H1 (cell line): ENCODE data around the gene SLC6A19. TPM values are rescaled to one million over a fixed set of nuclear protein-coding genes. Genes with fewer than 3 reads are reported as not detected.

Experiments used
- CTCF ChIA-PET: fragments of 300-600 bp; sonication (Branson Sonifier 250); formaldehyde crosslinking; loops from one replicate; lab custom pipeline; 2021; ENCODE audit not compliant: partially characterized antibody; lab: Charles Lee
- POLR2A ChIA-PET: fragments of 300-600 bp; sonication (Branson Sonifier 250); formaldehyde crosslinking; loops from one replicate; lab custom pipeline; 2021; ENCODE audit warnings: inconsistent platforms; ENCODE audit not compliant: partially characterized antibody; lab: Charles Lee
- DNase-seq, 2 experiments: peaks; one replicate each; pipeline versions ENCODE4 v3.0.0 to v3.0.0-alpha.2; 2010 to 2022; ENCODE audit warnings: low spot score in 2 of 2, low read depth in 1 of 2, mixed read lengths in 1 of 2
- FAIRE-seq: peaks from 2 replicates; lab custom pipeline; 2011; peaks lifted over from hg19 to GRCh38; lab: Jason Lieb, UNC
- H2AFZ ChIP-seq: 2 replicates; pipeline ENCODE4 v1.8.1; 2012; ENCODE audit warnings: low read length, inconsistent platforms
- H2AK5ac ChIP-seq: 2 replicates; pipeline ENCODE4 v1.6.1; 2013; ENCODE audit warnings: low read depth, low read length
- H2BK120ac ChIP-seq: replicated peaks from 2 replicates; pipeline ENCODE3; 2013; ENCODE audit warnings: low read depth, low read length, inconsistent platforms
- H2BK12ac ChIP-seq: 2 replicates; pipeline ENCODE4 v1.6.1; 2013; ENCODE audit warnings: low read depth, low read length
- H2BK15ac ChIP-seq: 2 replicates; pipeline ENCODE4 v1.6.1; 2013; ENCODE audit warnings: low read length
- H2BK20ac ChIP-seq: 2 replicates; pipeline ENCODE4 v1.6.1; 2013; ENCODE audit warnings: low read length
- H2BK5ac ChIP-seq: 2 replicates; pipeline ENCODE4 v1.6.1; 2013; ENCODE audit warnings: low read depth, low read length
- H3K14ac ChIP-seq: 2 replicates; pipeline ENCODE4 v1.6.1; 2013; ENCODE audit warnings: inconsistent platforms; ENCODE audit not compliant: insufficient read length
- H3K18ac ChIP-seq: 2 replicates; pipeline ENCODE4 v1.6.1; 2013; ENCODE audit warnings: low read length; ENCODE audit errors: extremely low read depth
- H3K23ac ChIP-seq: 2 replicates; pipeline ENCODE4 v1.6.1; 2013; ENCODE audit warnings: inconsistent platforms; ENCODE audit not compliant: insufficient read length
- H3K23me2 ChIP-seq: 2 replicates; pipeline ENCODE4 v1.6.1; 2013; ENCODE audit warnings: low read depth, low read length
- H3K27ac ChIP-seq: 2 replicates; pipeline ENCODE4 v1.6.1; 2011; ENCODE audit warnings: low read depth, low read length, inconsistent platforms
- H3K27me3 ChIP-seq, 4 experiments: replicated peaks in 1 of 4; 1 replicate in 1 of 4; 2 replicates in 3 of 4; pipeline versions ENCODE4 v1.6.1 to v1.8.1; 2011 to 2013; ENCODE audit warnings: low read length in 3 of 4, mild to moderate bottlenecking in 3 of 4, inconsistent platforms in 2 of 4, mixed read lengths in 2 of 4, moderate library complexity in 1 of 4; ENCODE audit not compliant: control insufficient read depth in 3 of 4, insufficient read depth in 3 of 4; ENCODE audit errors: extremely low read depth in 1 of 4
- H3K36me3 ChIP-seq, 4 experiments: 2 replicates each; pipeline versions ENCODE4 v1.6.1 to v1.8.1; 2011 to 2013; ENCODE audit warnings: mild to moderate bottlenecking in 4 of 4, low read length in 3 of 4, moderate library complexity in 2 of 4, control low read depth in 1 of 4, inconsistent platforms in 1 of 4; ENCODE audit not compliant: insufficient read depth in 4 of 4, control insufficient read depth in 2 of 4
- H3K4ac ChIP-seq: replicated peaks from 2 replicates; pipeline ENCODE3; 2013; ENCODE audit warnings: low read length, low read depth, mixed read lengths, inconsistent platforms; ENCODE audit not compliant: insufficient read length
- H3K4me1 ChIP-seq, 4 experiments: replicated peaks in 1 of 4; 1 replicate in 1 of 4; 2 replicates in 3 of 4; pipeline versions ENCODE4 v1.6.1 to v1.8.1; 2011 to 2013; ENCODE audit warnings: low read length in 3 of 4, inconsistent platforms in 2 of 4, mixed read lengths in 1 of 4; ENCODE audit not compliant: insufficient read depth in 4 of 4, control insufficient read depth in 3 of 4
- H3K4me2 ChIP-seq, 2 experiments: 2 replicates each; pipeline versions ENCODE4 v1.6.1 to v1.8.1; 2011 to 2013; ENCODE audit warnings: low read depth in 2 of 2, low read length in 2 of 2, control low read depth in 1 of 2, inconsistent platforms in 1 of 2, mild to moderate bottlenecking in 1 of 2; ENCODE audit not compliant: insufficient read depth in 1 of 2
- H3K4me3 ChIP-seq, 4 experiments: fragments of 200-600, 300-600 bp in 1 of 4; sonication (generic), shearing (Covaris generic), sonication (Bioruptor Twin) in 1 of 4; 2 replicates each; pipeline versions ENCODE4 v1.5.1 to v1.8.1; 2011 to 2016; ENCODE audit warnings: low read length in 4 of 4, low read depth in 3 of 4, control low read depth in 2 of 4, inconsistent platforms in 2 of 4, mild to moderate bottlenecking in 2 of 4, mixed read lengths in 1 of 4, moderate library complexity in 1 of 4; ENCODE audit not compliant: insufficient read depth in 2 of 4; ENCODE audit errors: extremely low read depth in 1 of 4
- H3K56ac ChIP-seq: replicated peaks from 2 replicates; pipeline ENCODE3; 2013; ENCODE audit warnings: low read depth, mild to moderate bottlenecking, mixed read lengths, low read length, inconsistent platforms; ENCODE audit not compliant: insufficient read length
- H3K79me1 ChIP-seq: 2 replicates; pipeline ENCODE4 v1.6.1; 2013; ENCODE audit warnings: low read depth, low read length, control low read depth
- H3K79me2 ChIP-seq, 2 experiments: 2 replicates each; pipeline versions ENCODE4 v1.6.1 to v1.8.1; 2012 to 2013; ENCODE audit warnings: low read length in 2 of 2, mild to moderate bottlenecking in 2 of 2, inconsistent platforms in 1 of 2; ENCODE audit not compliant: insufficient read depth in 2 of 2, control insufficient read depth in 1 of 2
- H3K9ac ChIP-seq, 4 experiments: replicated peaks in 1 of 4; 1 replicate in 1 of 4; 2 replicates in 3 of 4; pipeline versions ENCODE4 v1.6.1 to v1.8.1; 2011 to 2013; ENCODE audit warnings: low read depth in 3 of 4, low read length in 3 of 4, control low read depth in 2 of 4, mild to moderate bottlenecking in 2 of 4, moderate library complexity in 2 of 4, inconsistent platforms in 1 of 4; ENCODE audit errors: extremely low read depth in 1 of 4
- H3K9me3 ChIP-seq, 2 experiments: 2 replicates each; pipeline versions ENCODE4 v1.6.1 to v1.8.1; 2012 to 2013; ENCODE audit warnings: mild to moderate bottlenecking in 2 of 2, moderate library complexity in 2 of 2, control low read depth in 1 of 2, inconsistent platforms in 1 of 2, low read depth in 1 of 2, low read length in 1 of 2, mixed read lengths in 1 of 2; ENCODE audit not compliant: insufficient read depth in 2 of 2
- H4K20me1 ChIP-seq, 2 experiments: replicated peaks in 1 of 2; 2 replicates each; pipeline versions ENCODE3 to v1.8.1; 2011 to 2013; ENCODE audit warnings: inconsistent platforms in 2 of 2, low read length in 2 of 2, mild to moderate bottlenecking in 1 of 2; ENCODE audit not compliant: insufficient read depth in 2 of 2, control insufficient read depth in 1 of 2
- H4K5ac ChIP-seq: 2 replicates; pipeline ENCODE4 v1.6.1; 2013; ENCODE audit warnings: low read length, low read depth, mixed read lengths, inconsistent platforms; ENCODE audit not compliant: insufficient read length
- H4K8ac ChIP-seq: 2 replicates; pipeline ENCODE4 v1.8.0; 2013; ENCODE audit warnings: mild to moderate bottlenecking, moderate library complexity, low read length, inconsistent platforms; ENCODE audit not compliant: insufficient read depth; ENCODE audit errors: extremely low read depth
- H4K91ac ChIP-seq: replicated peaks from 2 replicates; pipeline ENCODE3; 2013; ENCODE audit warnings: low read length, mixed read lengths, inconsistent platforms; ENCODE audit not compliant: insufficient read length
- BCL11A ChIP-seq, 2 experiments: IDR thresholded peaks; one replicate each; pipeline ENCODE4 v1.6.1; 2011; ENCODE audit warnings: low read depth in 2 of 2, low read length in 2 of 2, mild to moderate bottlenecking in 2 of 2
- CBX5 ChIP-seq: fragments of 300-800, 300-1000 bp; sonication (generic); IDR thresholded peaks from 2 replicates; pipeline ENCODE4 v1.7.1; 2016; ENCODE audit warnings: antibody characterized with exemption, low read length, low read depth
- HDAC2 ChIP-seq, 2 experiments: fragments of 300-600 bp in 1 of 2; sonication (generic) in 1 of 2; IDR thresholded peaks; 2 replicates each; pipeline ENCODE4 v1.6.1; 2011 to 2012; ENCODE audit warnings: low read depth in 2 of 2, low read length in 2 of 2, mild to moderate bottlenecking in 2 of 2, moderate library complexity in 2 of 2, borderline replicate concordance in 1 of 2, inconsistent platforms in 1 of 2
- KDM5A ChIP-seq: fragments of 200-600 bp; IDR thresholded peaks from 2 replicates; pipeline ENCODE4 v1.7.1; 2012; ENCODE audit warnings: mild to moderate bottlenecking, low read length, inconsistent platforms, mixed read lengths
- SAP30 ChIP-seq: fragments of 300-600 bp; sonication (generic); IDR thresholded peaks from 2 replicates; pipeline ENCODE4 v1.7.1; 2012; ENCODE audit warnings: low read length, moderate library complexity, mild to moderate bottlenecking, inconsistent platforms; ENCODE audit not compliant: insufficient read depth, insufficient replicate concordance
- TEAD4 ChIP-seq: IDR thresholded peaks from 2 replicates; pipeline ENCODE4 v1.6.1; 2012; ENCODE audit warnings: low read depth, low read length, inconsistent platforms, mixed read lengths
- ZNF274 ChIP-seq: IDR thresholded peaks from 2 replicates; pipeline ENCODE4 v1.7.0; 2012; ENCODE audit warnings: low read length, borderline replicate concordance; ENCODE audit errors: extremely low read depth
- WGBS, 2 experiments: shearing (Covaris generic) in 1 of 2; methylation state at CpG; one replicate each; pipeline versions ENCODE4 v1.1.6 to v1.1.7; 2013 to 2015; ENCODE audit warnings: low lambda C conversion rate in 2 of 2, mixed read lengths in 2 of 2, inconsistent platforms in 1 of 2, low coverage in 1 of 2, missing lambda C conversion rate in 1 of 2; ENCODE audit not compliant: insufficient replicate concordance in 2 of 2, insufficient coverage in 1 of 2, insufficient read length in 1 of 2; ENCODE audit errors: extremely low coverage in 1 of 2, missing lambda C conversion rate in 1 of 2; 5-methylcytosine and 5-hydroxymethylcytosine counted together
- polyA plus RNA-seq, 7 experiments: library from polyadenylated mRNA; depleted of rRNA in 3 of 7; stranded (reverse) in 5 of 7; unstranded in 2 of 7; fragments of >200 nt in 5 of 7; fragments of 200-250 nt in 2 of 7; gene quantifications; 1 replicate in 5 of 7; 2 replicates in 1 of 7; 4 replicates in 1 of 7; pipeline versions ENCODE4 v1.2.1 to v1.2.3, GENCODE V29; 2011 to 2013; ENCODE audit warnings: missing spikeins in 2 of 7, mixed read lengths in 2 of 7
- total RNA-seq: library from RNA; stranded (reverse); fragmentation: NEBNext Ultra II Directional; extraction: Animal tissue kit (Norgen Biotek cat#: 25700); gene quantifications from 2 replicates; pipeline ENCODE4 v1.2.1, GENCODE V29; 2021
- TF ChIP-seq, protein P1 (sequence below): IDR thresholded peaks from 2 replicates; pipeline ENCODE4 v1.6.1; 2012; ENCODE audit warnings: inconsistent platforms
- TF ChIP-seq, protein P2 (sequence below): IDR thresholded peaks from 2 replicates; pipeline ENCODE4 v1.6.1; 2011; ENCODE audit warnings: low read length, improper control_type of control experiment

Gene SLC6A19
- total and polyA plus RNA-seq, 2 of the 8 experiments (the other 6 are each of a cell fraction or from before 2014, with no cell fraction given) = 0.02 TPM; not detected in 1

DNA sequence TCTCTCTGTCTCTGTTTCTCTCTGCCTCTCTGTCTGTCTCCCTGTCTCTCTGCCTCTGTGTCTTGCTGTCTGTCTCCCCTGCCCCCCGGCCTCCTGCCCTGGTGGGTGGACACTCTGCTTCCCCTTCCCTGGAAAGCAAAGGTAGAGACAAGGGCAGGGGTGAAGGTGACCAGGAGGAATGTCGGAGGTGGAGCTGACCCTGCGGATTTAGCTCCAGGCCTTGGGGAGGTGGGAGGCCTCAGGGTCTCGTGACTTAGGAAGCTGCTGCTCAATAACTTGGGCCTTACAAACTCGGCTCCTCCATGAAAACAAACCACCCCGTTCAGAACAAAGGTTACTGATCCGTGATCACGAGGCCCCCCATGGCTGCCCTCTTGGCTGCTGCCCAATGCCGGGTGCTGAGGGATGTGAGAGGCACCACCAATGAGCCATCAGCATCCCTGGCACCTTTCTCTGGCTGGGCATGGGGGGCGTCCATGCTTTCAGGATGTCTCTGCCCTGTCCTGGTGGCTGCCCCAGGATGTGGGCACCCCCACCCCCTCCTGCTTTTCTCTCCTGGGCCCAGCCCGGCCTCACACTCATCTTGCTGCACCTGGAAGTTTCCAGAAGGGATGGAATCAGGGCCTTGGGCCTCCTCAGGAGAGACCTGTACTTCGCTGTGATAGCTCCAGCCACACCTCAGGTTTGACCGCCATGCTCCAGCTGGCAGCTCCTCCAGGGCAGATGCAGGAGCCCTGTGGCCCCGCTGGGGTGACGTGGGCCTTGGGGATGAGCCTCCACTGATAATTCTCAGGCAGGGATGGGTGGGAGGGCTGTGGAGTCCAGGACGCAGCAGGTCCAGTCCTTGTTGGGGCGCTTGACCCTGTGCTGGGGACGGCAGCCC is 14.8 kb upstream of the SLC6A19 start:
- no peak overlapping the region for H4K5ac ChIP-seq
- no peak overlapping the region for H3K23ac ChIP-seq
- H3K14ac ChIP-seq = peak overlapping the region; percentile 61
- H2BK5ac ChIP-seq = no peak overlapping the region
- no peak overlapping the region for H2AK5ac ChIP-seq
- H3K9ac ChIP-seq = no peak overlapping the region
- no peak overlapping the region for H2BK20ac ChIP-seq
- WGBS, 2 experiments = 84% methylated on average over 15 of the region's 18 CpGs; no CpG with 5 or more reads in 1 of the 2 experiments
- H4K20me1 ChIP-seq = no peaks in the 10 kb centered on the region
- H3K4ac ChIP-seq = peak overlapping the region; percentile 78
- no peaks in the 10 kb centered on the region for H3K79me2 ChIP-seq
- H3K27me3 ChIP-seq = no peaks in the 10 kb centered on the region
- FAIRE-seq (no peak), DNase-seq (no peak)
- no peaks in the 10 kb centered on the region for H3K36me3 ChIP-seq
- no peak overlapping the region for H2BK12ac ChIP-seq
- no peak overlapping the region for H2BK15ac ChIP-seq
- no peak overlapping the region for H3K4me2 ChIP-seq
- H3K18ac ChIP-seq = no peak overlapping the region
- H3K9me3 ChIP-seq = peaks cover 0 to 3% of the 10 kb centered on the region in 2 experiments; a peak in 1 of 4 replicates
- POLR2A ChIA-PET = no interaction called here
- H4K8ac ChIP-seq = no peak overlapping the region
- no peaks in the 10 kb centered on the region for H3K23me2 ChIP-seq
- no peak overlapping the region for H3K56ac ChIP-seq
- H3K27ac ChIP-seq = no peak overlapping the region
- CTCF ChIA-PET = interaction anchor here (0.6 to 1.3 kb wide), 7 partner anchors 8 to 204 kb away, joined by 3 to 6 read pairs (median 3); no protein-coding TSS in a partner anchor
- H2AFZ ChIP-seq = no peak overlapping the region
- no peak overlapping the region for H4K91ac ChIP-seq
- peaks cover 0 to 3% (median 0%) of the 10 kb centered on the region in 4 experiments; a peak in 1 of 7 replicates for H3K4me1 ChIP-seq
- no peaks in the 10 kb centered on the region for H3K79me1 ChIP-seq
- no peak overlapping the region for H3K4me3 ChIP-seq
- no peak overlapping the region for H2BK120ac ChIP-seq
- no peak for TF ChIP-seq ZNF274
- no peak for TF ChIP-seq TEAD4
- no peak for TF ChIP-seq HDAC2 (IDR thresholded peaks at IDR 0.05; ENCODE audit: borderline replicate concordance in 1 of 2, low read depth in 2 of 2, low read length in 2 of 2)
- no peak for TF ChIP-seq SAP30
- TF ChIP-seq, protein P1, sequence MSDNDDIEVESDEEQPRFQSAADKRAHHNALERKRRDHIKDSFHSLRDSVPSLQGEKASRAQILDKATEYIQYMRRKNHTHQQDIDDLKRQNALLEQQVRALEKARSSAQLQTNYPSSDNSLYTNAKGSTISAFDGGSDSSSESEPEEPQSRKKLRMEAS = no peak
- TF ChIP-seq, protein P2, sequence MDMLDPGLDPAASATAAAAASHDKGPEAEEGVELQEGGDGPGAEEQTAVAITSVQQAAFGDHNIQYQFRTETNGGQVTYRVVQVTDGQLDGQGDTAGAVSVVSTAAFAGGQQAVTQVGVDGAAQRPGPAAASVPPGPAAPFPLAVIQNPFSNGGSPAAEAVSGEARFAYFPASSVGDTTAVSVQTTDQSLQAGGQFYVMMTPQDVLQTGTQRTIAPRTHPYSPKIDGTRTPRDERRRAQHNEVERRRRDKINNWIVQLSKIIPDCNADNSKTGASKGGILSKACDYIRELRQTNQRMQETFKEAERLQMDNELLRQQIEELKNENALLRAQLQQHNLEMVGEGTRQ = no peak
- TF ChIP-seq KDM5A = no peak
- TF ChIP-seq CBX5 = no peak
- no peak for TF ChIP-seq BCL11A (IDR thresholded peaks at IDR 0.05; ENCODE audit: low read depth in 2 of 2, low read length in 2 of 2)
